ENCODE results near the gene ALPP.
"Not testable (repeated sequence)": the region's sequence is repeated elsewhere in the genome, so short reads cannot be mapped to it uniquely, and the experiment has no call there.

The ALPP gene

DNA sequence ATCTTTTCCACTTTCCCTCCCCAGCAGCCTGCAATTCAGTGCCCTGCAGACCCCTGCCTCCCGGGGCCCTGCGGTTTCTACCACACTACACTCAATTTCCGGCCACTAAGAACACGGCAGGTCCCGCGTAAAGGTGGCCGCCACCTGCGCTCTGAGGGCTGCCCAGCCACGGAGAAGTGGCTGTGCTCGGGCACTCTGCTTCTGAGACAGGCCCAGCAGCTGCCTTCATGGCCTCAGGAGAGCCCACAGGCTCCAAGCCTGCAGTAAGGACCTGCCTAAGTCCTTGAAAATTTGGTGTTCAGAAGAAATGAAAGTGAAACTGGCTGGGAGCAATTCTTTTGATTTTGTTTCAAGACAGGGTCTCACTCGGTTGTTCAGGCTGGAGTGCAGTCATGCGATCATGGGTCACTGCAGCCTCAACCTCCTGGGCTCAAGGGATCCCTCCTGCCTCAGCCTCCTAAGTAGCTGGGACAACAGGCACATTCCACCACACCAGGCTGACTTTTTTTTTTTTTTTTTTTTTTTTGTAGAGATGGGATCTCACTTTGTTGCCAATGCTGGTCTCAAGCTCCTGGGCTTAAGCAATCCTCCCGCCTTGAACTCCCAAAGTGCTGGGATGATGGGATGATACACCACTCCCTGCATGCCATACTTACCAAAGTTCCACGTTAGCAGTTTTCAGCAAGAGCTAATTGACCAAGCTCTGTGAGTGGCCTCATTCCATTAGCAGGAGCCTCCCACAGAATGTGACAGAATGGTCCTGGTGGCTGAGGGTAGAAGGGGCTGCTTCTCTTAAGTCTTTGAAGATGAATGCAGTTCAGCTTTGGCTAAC, 14.6 kb upstream of the ALPP start:
- Mint-ChIP-seq H3K4me1 (ENCODE audit: low read depth in 2 of 2) (peaks cover 7 to 12% of the 10 kb centered on the region in 2 donors), H3K36me3 (ENCODE audit: insufficient read depth) (no peaks in the 10 kb centered on the region), H3K27ac (peak overlapping the region; percentile 69 to 89), H3K4me3 (peak overlapping the region; percentile 89 to 91), H3K27me3 (no peaks in the 10 kb centered on the region), H3K9me3 (no peaks in the 10 kb centered on the region)
- peak; percentile 42 for ATAC-seq (replicated peaks)
- DNase-seq: no peak

DNA sequence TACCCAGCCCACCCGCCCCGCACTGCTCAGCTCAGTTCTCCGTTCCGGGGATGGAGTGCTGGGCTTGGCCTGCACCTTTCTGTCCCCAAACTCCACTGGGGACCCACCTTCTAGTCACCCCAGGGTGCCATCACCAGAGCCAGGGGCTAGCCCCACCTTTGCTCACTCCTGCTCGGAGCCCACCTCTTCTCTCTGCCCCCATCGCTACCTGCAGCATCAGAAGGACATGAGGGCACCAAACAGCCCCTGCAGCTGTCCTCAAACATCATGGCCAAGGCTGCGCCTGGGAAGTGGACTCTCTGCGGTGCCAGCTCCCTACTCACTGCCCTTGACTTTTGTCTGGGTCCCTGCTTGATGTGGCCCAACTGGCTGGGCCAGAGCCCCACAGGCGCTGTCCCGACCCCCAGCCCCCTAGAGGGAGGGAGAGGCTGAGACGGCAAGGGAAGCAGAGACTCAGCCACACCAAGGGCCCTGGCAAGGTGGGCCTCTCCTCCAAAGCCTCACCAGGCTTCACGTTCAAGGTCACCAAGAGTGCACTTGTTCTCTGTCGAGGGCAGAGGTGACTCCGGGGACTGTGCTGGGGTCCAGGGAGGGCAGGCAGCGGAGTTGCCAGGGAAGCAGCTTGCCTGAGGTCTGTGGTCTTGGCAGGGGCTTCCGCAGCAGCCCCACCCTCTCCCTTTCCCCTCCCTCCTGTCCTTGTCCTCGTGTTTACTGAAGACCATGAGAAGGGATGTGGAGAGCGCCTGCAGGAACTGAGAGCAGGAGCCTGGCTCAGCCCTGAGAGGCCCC, 13.6 kb upstream of the ALPP start:
- not testable (repeated sequence) for H3K27me3 Mint-ChIP-seq

DNA sequence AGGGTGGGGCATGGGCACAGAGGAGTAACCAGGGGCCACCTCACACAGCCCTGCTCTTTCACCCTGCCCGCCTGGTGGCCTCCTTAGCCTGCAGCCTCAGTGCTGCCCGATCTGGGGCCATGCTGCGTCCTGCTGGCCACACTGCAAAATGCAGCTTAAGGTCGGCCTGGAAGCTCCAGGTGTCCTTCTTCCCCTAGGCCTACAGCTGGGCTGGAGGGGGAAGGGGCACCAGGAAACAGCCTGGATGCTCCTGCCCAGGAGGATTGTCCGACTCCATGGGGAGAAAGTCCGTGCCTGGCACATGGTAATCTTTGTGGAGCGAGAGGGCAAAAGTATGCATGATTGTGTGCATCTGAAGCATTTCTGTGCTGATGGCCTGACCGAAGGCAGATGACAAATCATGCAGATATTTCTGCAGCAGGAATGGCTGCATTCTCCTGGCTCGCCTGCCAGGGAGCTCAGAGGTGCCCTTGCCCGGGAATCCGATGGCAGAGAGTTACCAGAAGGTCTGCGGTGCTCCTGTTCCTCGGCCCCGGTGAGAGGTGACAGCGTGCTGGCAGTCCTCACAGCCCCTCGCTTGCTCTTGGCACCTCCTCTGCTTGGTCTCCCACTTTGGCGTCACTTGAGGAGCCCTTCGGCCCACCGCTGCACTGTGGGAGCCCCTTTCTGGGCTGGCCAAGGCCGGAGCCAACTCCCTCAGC, 12.8 kb upstream of the ALPP start:
- Mint-ChIP-seq H3K4me3 (no peak overlapping the region), H3K27ac (no peak overlapping the region)
- ATAC-seq (replicated peaks): peak; percentile 64

More for the DNA sequence above, 13.6 kb upstream of the ALPP start:
- H3K9me3 Mint-ChIP-seq; H3K27ac Mint-ChIP-seq; H3K36me3 Mint-ChIP-seq (ENCODE audit: insufficient read depth); DNase-seq; ATAC-seq (replicated peaks): not testable (repeated sequence)
- Mint-ChIP-seq H3K4me1 (ENCODE audit: low read depth in 2 of 2) (peaks cover 7 to 12% of the 10 kb centered on the region in 2 donors), H3K4me3 (peak overlapping the region; percentile 17 to 59)

DNA sequence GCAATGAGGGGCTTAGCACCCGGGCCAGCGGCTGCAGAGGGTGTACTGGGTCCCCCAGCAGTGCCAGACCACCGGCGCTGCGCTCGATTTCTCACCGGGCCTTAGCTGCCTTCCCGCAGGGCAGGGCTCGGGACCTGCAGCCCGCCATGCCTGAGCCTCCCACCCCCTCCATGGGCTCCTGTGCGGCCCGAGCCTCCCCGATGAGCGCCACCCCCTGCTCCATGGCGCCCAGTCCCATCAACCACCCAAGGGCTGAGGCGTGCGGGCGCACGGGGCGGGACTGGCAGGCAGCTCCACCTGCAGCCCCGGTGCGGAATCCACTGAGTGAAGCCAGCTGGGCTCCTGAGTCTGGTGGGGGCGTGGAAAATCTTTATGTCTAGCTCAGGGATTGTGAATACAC, 12.1 kb upstream of the ALPP start:
- H3K27me3 Mint-ChIP-seq; H3K27ac Mint-ChIP-seq; DNase-seq; H3K36me3 Mint-ChIP-seq (ENCODE audit: insufficient read depth); H3K4me3 Mint-ChIP-seq; H3K9me3 Mint-ChIP-seq; ATAC-seq (replicated peaks): not testable (repeated sequence)
- peaks cover 7 to 12% of the 10 kb centered on the region in 2 donors for H3K4me1 Mint-ChIP-seq (ENCODE audit: low read depth in 2 of 2)

More for the DNA sequence above, 12.8 kb upstream of the ALPP start:
- Mint-ChIP-seq H3K36me3 (ENCODE audit: insufficient read depth) (peaks cover 3% of the 10 kb centered on the region), H3K9me3 (no peaks in the 10 kb centered on the region), H3K27me3 (no peaks in the 10 kb centered on the region), H3K4me1 (ENCODE audit: low read depth in 2 of 2) (peaks cover 7 to 12% of the 10 kb centered on the region in 2 donors)
- DNase-seq: no peak

DNA sequence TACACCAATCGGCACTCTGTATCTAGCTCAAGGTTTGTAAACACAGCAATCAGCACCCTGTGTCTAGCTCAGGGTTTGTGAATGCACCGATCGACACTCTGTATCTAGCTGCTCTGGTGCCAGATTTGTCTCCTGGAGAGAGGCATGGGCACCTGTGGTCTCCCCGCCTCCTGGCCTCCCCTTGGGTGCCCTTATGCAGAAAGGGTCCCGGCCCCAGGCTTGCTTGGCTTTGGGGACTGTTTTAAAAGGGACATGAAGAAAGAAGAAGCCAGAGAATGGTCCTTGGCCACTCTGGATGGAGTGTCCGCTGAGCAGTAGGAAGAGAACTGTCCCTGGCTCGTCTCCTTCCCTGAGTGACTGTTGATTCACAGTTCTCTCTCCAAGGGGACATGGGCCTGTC, 11.5 kb upstream of the ALPP start:
- Mint-ChIP-seq H3K9me3 (no peaks in the 10 kb centered on the region), H3K27me3 (no peaks in the 10 kb centered on the region), H3K27ac (no peak overlapping the region), H3K4me1 (ENCODE audit: low read depth in 2 of 2) (peaks cover 7 to 12% of the 10 kb centered on the region in 2 donors), H3K4me3 (no peak overlapping the region), H3K36me3 (ENCODE audit: insufficient read depth) (peaks cover 3% of the 10 kb centered on the region)
- ATAC-seq (replicated peaks) (no peak), DNase-seq (no peak)

DNA sequence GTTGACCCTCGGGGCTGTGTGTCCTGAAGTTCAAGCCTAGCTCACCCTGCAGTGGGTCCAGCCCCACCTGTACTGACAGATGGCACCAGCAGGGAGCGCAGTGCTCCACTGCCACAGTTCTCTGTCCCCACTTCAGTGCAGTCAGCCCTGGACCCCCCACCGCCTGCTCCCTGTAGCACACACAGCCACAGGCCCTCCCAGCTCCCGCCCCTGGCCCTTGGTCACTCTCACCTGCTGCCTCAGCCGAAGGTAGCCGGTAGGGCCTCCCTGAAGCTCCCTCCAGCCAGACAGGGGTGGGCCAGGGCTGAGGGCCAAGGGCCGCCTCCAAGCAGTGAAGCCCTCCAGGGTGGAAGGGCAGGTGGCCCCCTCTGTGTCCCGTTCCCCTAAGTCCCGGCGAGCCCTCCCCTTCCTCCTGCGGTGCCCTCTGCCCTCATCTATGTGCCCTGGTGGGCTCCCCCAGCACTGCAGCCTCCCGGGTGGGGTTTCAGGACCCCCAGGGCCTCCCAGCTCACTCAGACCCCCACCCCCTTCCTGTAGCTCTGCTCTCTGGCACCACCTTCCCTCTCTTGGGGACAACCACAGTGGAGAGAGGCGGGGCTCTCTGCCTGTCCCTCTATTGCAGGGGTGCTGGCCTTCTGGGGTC, 10.8 kb upstream of the ALPP start:
- H3K36me3 Mint-ChIP-seq (ENCODE audit: insufficient read depth): peaks cover 3% of the 10 kb centered on the region
- no peak for ATAC-seq (replicated peaks)
- DNase-seq: no peak
- no peak overlapping the region for H3K27ac Mint-ChIP-seq
- H3K4me1 Mint-ChIP-seq (ENCODE audit: low read depth in 2 of 2): peaks cover 7 to 12% of the 10 kb centered on the region in 2 donors
- H3K4me3 Mint-ChIP-seq: no peak overlapping the region
- H3K9me3 Mint-ChIP-seq: no peaks in the 10 kb centered on the region
- no peaks in the 10 kb centered on the region for H3K27me3 Mint-ChIP-seq

DNA sequence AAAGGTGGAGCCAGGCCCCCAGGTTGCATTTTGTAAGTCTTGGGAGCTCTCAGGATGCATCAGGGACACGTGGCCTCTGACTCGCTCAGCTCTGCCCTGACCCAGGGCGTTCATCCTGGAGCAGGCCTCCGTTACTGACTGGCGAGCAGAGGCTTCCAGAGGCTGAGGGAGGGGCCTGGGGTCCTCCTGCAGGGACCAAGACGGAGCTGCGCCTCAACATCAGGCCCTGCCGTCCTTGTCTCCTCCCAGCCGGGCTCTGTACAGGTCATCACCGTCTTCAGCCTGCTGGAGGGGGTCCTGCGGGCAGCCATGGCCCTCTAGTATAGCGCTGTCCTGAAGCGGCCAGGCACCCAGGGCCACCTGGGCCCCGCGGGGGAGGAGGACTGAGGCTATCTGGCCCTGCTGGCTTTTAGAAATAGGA, 10.2 kb upstream of the ALPP start:
- no peak overlapping the region for H3K4me3 Mint-ChIP-seq
- no peak for ATAC-seq (replicated peaks)
- no peak for DNase-seq
- no peaks in the 10 kb centered on the region for H3K9me3 Mint-ChIP-seq
- peaks cover 3% of the 10 kb centered on the region for H3K36me3 Mint-ChIP-seq (ENCODE audit: insufficient read depth)
- H3K4me1 Mint-ChIP-seq (ENCODE audit: low read depth in 2 of 2): peaks cover 7 to 11% of the 10 kb centered on the region in 2 donors
- no peak overlapping the region for H3K27ac Mint-ChIP-seq
- H3K27me3 Mint-ChIP-seq: no peaks in the 10 kb centered on the region

DNA sequence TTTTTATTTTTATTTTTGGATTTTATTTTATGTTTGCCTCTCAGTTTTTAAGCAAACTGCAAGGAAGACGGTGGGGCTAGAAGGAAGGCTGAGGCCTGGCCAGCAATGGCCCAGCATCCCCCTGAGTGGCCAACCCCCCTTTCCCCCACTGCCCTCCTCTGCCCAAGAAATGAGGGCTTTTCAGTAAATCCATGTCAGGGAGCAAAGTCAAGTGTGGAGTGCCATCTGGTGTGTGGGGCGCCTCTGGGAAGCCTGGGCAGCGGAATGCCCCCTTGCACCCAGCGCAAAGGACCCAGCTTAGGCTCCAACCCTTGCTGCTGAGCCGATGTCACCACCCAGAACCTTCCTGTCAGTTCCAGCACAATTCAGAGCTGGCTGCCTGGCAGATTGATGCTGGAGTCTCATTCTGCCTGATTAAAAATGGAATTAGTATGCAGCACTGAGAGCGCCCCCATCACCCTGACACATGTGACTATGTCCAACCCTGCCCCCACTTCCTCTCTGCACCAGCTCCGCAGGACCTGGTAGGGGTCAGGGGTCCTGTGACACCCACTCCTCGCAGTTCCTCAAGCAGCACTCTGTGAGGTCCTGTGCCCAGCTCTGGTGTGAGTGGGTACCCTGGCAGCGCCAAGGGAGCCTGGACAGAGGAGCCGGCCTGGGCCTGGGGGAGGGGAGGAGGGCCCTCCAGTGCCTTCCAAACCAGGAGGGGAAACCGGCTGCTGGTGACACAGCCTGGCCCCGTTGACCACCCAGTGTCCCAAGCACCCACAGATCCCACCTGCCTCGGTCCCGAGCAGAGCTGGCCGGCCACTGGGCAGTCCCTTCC, 9.2 kb upstream of the ALPP start:
- no peak overlapping the region for H3K27ac Mint-ChIP-seq
- ATAC-seq (replicated peaks) (no peak), DNase-seq (no peak)
- H3K9me3 Mint-ChIP-seq: no peaks in the 10 kb centered on the region
- no peak overlapping the region for H3K4me3 Mint-ChIP-seq
- no peaks in the 10 kb centered on the region for H3K27me3 Mint-ChIP-seq
- peaks cover 0 to 4% of the 10 kb centered on the region in 2 donors for H3K4me1 Mint-ChIP-seq (ENCODE audit: low read depth in 2 of 2)
- H3K36me3 Mint-ChIP-seq (ENCODE audit: insufficient read depth): peaks cover 3% of the 10 kb centered on the region

DNA sequence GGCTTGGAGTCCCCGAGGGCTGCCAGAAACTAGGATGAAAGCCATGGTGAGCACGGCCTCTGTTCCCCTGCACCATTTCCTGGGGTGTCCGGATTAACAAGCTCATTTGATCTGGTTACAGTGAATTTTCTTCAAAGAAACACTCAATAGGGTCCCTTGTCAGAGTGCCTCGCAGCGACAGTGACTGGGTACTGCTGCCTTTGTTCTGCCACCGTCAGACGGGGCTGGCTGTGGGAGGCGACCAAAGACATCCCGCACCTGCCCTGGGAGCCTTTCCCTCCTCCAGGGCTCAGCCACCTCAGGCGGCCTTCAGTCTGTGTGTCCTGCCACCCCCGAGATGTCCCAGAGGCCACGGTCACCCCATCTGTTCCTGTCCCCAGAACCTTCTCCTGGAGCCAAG, 8.5 kb upstream of the ALPP start:
- not testable (repeated sequence) for DNase-seq; H3K27me3 Mint-ChIP-seq; H3K27ac Mint-ChIP-seq; H3K36me3 Mint-ChIP-seq (ENCODE audit: insufficient read depth); ATAC-seq (replicated peaks); H3K4me3 Mint-ChIP-seq; H3K4me1 Mint-ChIP-seq (ENCODE audit: low read depth in 2 of 2); H3K9me3 Mint-ChIP-seq

DNA sequence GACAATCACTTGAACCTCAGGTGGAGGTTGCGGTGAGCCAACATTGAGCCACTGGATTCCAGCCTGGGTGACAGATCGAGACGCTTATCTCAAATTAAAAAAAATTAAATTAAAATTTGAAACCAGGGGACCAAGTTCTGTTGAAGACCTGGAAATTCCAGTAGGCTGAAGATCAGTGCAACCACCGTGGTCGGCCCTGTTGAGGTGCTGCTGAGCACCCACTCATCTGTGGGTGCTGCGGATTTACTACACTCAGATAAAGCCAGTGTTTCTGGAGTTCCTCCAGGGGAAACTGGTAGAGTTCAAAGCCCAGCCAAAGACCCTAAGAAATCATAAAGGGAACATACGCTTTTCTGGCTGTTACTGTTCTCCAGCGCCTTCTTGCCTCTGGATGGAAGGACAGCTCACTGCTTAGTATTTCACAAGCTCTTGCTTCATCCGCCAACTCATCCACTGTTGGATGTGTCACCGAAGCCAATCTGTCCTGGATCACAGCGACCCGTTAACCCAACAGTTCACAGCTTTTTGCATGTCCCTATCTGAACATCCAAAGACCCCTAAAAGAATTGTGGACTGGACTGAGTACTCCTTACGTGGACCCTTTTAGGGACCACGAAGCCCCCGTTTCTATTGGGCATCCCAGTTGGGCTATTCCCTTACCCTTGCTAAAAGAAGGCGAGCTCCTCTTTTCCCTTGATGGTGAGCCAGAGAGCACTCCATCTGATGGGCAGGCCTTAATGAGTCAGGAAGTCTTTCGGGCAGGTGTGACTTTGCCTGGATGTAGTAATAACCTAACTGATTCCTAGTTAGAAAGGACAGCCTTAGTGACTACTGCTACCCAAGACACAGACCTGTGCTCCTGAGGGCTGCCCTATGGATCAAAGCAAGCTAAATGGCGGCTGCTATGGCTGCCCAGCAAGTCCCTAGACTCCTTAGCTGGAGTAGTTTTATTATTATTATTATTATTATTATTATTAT, 6.0 kb upstream of the ALPP start:
- H3K36me3 Mint-ChIP-seq (ENCODE audit: insufficient read depth): peaks cover 3% of the 10 kb centered on the region
- no peak overlapping the region for H3K27ac Mint-ChIP-seq
- DNase-seq: no peak
- ATAC-seq (replicated peaks): no peak
- H3K4me1 Mint-ChIP-seq (ENCODE audit: low read depth in 2 of 2): no peaks in the 10 kb centered on the region
- H3K4me3 Mint-ChIP-seq: no peak overlapping the region
- no peaks in the 10 kb centered on the region for H3K27me3 Mint-ChIP-seq
- no peaks in the 10 kb centered on the region for H3K9me3 Mint-ChIP-seq

DNA sequence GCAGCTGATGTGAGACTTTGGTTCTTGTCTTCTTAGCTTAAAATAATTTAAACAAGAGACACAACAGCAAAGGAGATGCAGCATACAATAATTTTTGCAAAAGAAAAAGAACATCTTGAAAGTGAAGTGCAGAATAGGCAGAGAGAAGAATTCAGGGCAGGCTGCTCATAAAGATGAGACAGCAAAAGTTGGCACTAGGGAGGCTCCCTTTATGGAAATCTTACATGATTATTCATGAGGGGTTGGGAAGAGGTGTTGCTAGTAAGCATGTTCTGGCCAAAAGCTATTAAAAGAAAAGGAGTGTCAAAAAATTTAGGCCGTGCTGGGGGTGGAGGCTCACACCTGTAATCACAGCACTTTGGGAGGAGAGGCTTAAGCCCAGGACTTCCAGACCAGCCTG, 4.2 kb upstream of the ALPP start:
- no peak overlapping the region for H3K4me3 Mint-ChIP-seq
- ATAC-seq (replicated peaks): no peak
- H3K36me3 Mint-ChIP-seq (ENCODE audit: insufficient read depth): peaks cover under 1% of the 10 kb centered on the region
- DNase-seq: no peak
- no peaks in the 10 kb centered on the region for H3K9me3 Mint-ChIP-seq
- no peaks in the 10 kb centered on the region for H3K4me1 Mint-ChIP-seq (ENCODE audit: low read depth in 2 of 2)
- peaks cover 3 to 12% of the 10 kb centered on the region in 2 donors for H3K27me3 Mint-ChIP-seq
- H3K27ac Mint-ChIP-seq: no peak overlapping the region

DNA sequence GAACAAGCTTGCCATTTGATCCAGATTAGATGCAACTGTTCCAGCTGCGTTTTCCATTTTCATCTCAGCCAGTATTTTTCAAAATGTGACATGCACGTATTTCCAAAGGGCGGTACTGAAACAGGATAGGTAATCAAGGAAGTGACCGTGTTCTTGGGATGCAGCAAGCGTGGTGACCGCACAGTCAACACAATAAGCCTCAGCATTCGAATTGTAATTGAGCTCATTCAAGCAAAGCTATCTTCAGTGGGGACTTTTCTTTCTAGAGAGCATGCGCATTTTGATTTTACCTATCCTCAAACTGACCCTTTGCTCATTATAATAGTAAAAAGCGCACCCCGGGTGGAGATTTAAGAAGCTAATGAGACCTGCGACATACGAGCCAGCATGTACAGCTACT, 3.4 kb upstream of the ALPP start:
- H3K27ac Mint-ChIP-seq: no peak overlapping the region
- H3K36me3 Mint-ChIP-seq (ENCODE audit: insufficient read depth): no peaks in the 10 kb centered on the region
- ATAC-seq (replicated peaks): no peak
- no peaks in the 10 kb centered on the region for H3K9me3 Mint-ChIP-seq
- no peak overlapping the region for H3K4me3 Mint-ChIP-seq
- peaks cover 7 to 20% of the 10 kb centered on the region in 2 donors for H3K27me3 Mint-ChIP-seq
- no peak for DNase-seq
- no peaks in the 10 kb centered on the region for H3K4me1 Mint-ChIP-seq (ENCODE audit: low read depth in 2 of 2)

All from effector memory CD8-positive, alpha-beta T cell (primary cell).